Measurements from ENCODE around the gene CFAP65.

Gene CFAP65

DNA sequence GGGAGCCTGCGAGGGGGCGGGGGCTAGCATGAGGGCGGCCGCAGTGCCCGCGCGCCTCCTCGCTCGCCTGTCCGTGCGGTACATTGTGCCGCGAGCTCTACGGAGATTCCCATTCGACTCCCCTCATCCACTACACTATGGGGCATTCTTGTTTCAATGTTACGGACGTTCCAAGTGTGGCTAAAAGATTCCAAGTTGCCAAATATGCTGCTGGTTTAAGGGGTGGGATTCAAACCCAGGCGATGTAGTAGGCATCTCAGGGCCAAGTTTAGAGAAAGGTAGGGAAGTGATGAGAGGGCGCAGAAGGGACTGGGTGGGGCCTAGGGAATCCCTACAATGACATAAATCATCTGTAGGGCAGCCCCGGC, 38.1 kb downstream of the CFAP65 start:
- H3K4me3 ChIP-seq (ENCODE audit: low read depth, low read length): no peak overlapping the region
- TF ChIP-seq, protein P1, sequence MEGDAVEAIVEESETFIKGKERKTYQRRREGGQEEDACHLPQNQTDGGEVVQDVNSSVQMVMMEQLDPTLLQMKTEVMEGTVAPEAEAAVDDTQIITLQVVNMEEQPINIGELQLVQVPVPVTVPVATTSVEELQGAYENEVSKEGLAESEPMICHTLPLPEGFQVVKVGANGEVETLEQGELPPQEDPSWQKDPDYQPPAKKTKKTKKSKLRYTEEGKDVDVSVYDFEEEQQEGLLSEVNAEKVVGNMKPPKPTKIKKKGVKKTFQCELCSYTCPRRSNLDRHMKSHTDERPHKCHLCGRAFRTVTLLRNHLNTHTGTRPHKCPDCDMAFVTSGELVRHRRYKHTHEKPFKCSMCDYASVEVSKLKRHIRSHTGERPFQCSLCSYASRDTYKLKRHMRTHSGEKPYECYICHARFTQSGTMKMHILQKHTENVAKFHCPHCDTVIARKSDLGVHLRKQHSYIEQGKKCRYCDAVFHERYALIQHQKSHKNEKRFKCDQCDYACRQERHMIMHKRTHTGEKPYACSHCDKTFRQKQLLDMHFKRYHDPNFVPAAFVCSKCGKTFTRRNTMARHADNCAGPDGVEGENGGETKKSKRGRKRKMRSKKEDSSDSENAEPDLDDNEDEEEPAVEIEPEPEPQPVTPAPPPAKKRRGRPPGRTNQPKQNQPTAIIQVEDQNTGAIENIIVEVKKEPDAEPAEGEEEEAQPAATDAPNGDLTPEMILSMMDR (IDR thresholded peaks at IDR 0.05; ENCODE audit: insufficient read depth, low read depth, low read length, missing control alignments): no peak
- no peak for DNase-seq (ENCODE audit: low read depth)

DNA sequence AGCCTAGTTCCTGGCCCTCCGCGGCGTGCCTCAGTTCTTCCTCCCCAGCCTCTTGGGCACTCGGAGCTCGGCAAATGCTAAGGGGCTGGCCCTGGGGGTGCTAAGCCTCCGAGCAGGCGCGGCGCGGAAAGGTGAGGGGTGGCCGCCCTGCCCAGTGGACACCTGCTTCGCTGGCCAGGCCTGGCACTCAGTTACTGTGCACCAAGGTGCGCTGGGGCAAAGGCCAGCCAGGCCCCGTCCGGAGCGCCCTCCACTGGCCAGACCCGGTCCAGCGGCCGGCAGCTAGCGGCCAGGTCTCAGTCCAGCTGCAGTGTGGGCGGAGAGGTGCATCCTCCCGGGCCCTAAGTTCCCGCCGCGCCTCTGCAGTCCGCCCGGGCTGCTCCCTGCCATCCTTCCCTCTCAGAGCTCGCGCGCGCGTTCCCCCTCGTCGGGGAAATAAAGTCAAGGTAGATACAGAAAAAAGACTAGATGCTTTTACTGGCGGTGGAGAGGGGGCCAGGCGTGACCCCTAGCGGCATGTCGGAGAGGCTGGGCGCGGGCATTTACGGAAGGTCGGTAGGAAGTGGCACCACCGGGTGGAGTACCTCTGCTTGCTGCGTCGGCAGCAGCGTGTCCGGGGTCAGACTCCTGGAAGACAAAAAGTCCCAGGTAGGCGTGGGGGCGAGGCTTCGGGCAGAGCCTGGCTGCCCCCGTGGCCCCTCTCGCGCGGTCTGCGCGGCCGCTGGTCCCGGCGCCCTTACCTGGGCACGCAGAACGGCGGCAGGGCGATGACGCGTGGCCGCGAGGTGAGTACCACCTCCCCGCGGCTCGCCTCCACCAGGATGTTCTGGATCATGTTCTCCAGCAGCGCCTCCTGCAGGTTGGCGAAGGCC, 38.7 kb downstream of the CFAP65 start:
- peak; percentile 21 for DNase-seq (ENCODE audit: low read depth)
- TF ChIP-seq, protein P1 (IDR thresholded peaks at IDR 0.05; ENCODE audit: insufficient read depth, low read depth, low read length, missing control alignments): peak; percentile 19
- no peak overlapping the region for H3K4me3 ChIP-seq (ENCODE audit: low read depth, low read length)

DNA sequence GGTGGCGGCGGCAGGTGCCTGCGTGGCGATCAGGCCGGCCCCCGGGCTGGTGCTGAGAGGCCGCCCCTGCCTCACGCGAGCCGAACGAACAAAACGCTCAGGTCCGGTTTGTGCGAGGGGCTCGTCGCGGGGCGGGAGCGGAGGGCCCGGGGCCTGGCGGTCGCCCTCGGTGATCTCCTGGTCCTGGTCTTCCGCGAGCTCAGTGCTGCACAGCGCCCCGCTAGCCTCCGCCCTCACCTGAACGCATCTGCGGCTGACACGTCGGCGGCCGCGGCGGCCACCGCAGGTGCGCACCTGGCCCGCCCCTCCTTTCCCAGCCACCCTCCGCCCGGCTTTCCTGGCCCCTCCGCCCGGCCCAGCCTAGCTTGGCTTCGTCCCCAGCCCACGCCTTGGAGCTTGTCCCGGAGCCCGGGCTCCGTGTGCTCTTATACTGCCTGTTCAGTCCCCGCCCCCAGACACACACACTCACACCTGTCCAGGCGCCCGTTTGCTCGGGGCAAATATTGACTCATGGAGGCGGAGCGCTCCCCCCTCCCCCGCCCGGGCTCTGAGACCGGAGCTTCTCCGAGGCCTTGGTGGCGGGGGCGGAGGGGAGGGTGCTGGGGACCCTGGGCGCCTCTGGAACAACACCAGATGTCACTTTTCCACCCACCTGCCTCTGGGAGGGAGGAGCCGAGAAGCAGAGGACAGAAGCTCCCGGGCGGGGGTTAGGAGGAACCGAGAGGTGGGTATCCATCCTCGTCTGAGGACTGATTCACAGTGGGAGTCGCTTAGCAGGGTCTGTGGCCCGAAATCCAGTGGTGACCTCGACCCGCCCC, 39.5 kb downstream of the CFAP65 start:
- no peak for DNase-seq (ENCODE audit: low read depth)
- TF ChIP-seq, protein P1 (IDR thresholded peaks at IDR 0.05; ENCODE audit: insufficient read depth, low read depth, low read length, missing control alignments): no peak
- no peak overlapping the region for H3K4me3 ChIP-seq (ENCODE audit: low read depth, low read length)

DNA sequence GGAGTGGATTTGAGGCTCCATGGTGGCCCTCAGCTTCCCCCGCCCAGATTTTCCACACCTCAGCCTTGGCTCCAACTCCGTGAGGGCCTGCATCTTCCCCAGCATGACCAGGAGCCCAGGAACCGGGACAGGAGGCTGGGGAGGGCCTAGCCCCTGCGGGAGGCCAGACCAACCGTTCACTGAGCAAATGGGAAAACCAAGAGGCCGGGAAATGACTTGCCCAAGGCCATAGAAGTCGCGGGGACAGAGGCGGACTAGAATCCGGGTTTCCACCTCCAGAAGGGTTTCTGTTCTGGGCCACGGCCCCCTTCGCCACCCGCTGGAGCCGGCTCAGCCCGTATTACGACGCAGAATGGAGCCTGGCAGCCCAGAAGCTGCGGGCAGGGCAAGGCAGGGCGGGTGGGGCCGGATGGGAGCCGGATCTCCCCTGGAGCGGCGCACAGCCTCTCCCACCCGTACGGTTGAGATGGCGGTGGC, 40.2 kb downstream of the CFAP65 start:
- no peak overlapping the region for H3K4me3 ChIP-seq (ENCODE audit: low read depth, low read length)
- DNase-seq (ENCODE audit: low read depth): no peak
- TF ChIP-seq, protein P1 (IDR thresholded peaks at IDR 0.05; ENCODE audit: insufficient read depth, low read depth, low read length, missing control alignments): no peak

DNA sequence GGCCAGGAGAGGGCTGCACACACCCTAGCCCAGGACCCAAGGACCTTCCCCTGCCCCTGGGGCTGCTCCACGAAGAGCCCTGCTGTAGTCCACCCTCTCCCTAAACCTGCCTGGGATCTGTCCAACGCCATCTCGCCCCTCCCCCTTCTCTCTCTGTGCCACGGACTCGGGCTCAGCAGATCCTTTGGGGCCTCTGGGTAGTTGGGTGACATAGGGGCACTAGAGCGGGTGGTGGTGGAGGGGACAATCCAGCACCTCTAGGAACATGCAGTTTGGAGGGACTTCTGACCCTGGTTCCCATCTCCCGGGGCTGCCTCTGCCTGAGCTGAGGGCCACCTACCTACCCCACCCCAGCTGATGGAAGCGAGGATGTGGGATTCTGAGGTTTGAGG, 40.8 kb downstream of the CFAP65 start:
- DNase-seq (ENCODE audit: low read depth): no peak
- TF ChIP-seq, protein P1 (IDR thresholded peaks at IDR 0.05; ENCODE audit: insufficient read depth, low read depth, low read length, missing control alignments): no peak

DNA sequence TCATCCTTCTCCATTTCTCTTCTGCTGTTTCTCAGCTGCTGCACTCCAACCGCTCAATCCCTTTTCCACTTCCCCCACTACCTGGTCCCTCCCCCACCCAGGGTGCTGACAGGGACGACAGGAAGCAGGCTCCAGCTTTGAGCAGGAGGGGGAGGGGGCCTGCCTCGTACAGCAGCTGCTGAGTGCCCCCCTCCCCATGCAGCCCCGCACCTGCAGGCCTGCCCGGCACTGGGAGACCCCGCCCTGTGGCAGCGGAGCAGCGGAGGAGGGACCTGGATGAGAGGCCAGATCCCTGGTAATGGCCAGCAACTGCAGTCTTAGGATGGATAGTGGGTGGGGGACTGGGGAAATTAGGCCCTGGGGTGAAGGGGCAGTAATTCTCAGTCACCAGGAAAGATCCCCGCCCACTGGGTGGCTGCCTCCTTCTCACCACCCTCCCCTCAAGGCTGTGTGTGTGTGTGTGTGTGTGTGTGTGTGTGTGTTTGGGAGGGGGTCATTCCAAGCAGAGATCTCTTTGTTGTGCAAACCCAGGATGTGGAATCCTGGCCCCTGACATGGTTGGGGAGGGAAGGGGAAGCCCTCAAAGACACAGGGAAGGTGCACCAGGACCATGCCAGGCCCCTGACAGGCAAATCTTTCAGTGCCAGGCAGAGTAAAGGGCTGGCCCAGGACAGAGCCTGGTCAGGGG, 41.3 kb downstream of the CFAP65 start:
- H3K4me3 ChIP-seq (ENCODE audit: low read depth, low read length): no peak overlapping the region
- TF ChIP-seq, protein P1 (IDR thresholded peaks at IDR 0.05; ENCODE audit: insufficient read depth, low read depth, low read length, missing control alignments): no peak
- DNase-seq (ENCODE audit: low read depth): no peak

More for the DNA sequence above, 40.8 kb downstream of the CFAP65 start:
- H3K4me3 ChIP-seq (ENCODE audit: low read depth, low read length): no peak overlapping the region

Measured in GM12865 (cell line).